ENCODE data around the gene FER. TPM values are rescaled to one million over a fixed set of nuclear protein-coding genes. Genes with fewer than 3 reads are reported as not detected.

Gene FER
- total and polyA plus RNA-seq, 10 of the 15 experiments (the other 5 are each of a cell fraction or from before 2014, with no cell fraction given) = 4.4 to 19.1 (median 9.6) TPM

DNA sequence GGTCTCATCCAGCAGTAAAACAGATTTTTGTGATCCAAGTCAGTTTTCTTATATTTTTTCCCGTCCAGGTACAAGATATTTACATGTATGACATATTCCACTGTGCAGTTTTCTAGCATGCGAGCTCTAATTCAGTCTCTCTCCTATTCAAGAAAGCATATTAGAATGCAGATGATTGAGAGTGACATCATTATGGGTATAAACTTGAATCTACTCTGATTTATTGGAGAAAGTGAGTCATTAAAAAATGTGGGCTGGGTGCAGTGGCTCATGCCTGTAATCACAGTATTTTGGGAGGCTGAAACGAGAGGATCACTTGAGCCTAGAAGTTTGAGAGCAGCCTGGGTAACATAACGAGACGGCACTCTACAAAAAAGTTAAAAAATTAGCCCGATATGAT, 6.2 kb downstream of the FER start:
- intact Hi-C loops (cut with micrococcal nuclease; ENCODE audit: unreplicated experiment) = no loop called here

More for the DNA sequence above, 6.2 kb downstream of the FER start:
- H3K27ac ChIP-seq (ENCODE audit: control insufficient read depth, insufficient read depth) = no peak overlapping the region
- no peak overlapping the region for H3K4me2 ChIP-seq (ENCODE audit: control insufficient read depth, insufficient read depth)
- no peak for DNase-seq (ENCODE audit: low read depth, low spot score)
- H3K36me3 ChIP-seq (ENCODE audit: control insufficient read depth in 2 of 2, insufficient read depth in 2 of 2, low read length in 1 of 2) = no peaks in the 10 kb centered on the region
- BruUV-seq (replicated peaks) = no TSS peak
- TF ChIP-seq MXI1 (IDR thresholded peaks at IDR 0.05; ENCODE audit: low read depth, low read length) = no peak
- TF ChIP-seq, protein P1, sequence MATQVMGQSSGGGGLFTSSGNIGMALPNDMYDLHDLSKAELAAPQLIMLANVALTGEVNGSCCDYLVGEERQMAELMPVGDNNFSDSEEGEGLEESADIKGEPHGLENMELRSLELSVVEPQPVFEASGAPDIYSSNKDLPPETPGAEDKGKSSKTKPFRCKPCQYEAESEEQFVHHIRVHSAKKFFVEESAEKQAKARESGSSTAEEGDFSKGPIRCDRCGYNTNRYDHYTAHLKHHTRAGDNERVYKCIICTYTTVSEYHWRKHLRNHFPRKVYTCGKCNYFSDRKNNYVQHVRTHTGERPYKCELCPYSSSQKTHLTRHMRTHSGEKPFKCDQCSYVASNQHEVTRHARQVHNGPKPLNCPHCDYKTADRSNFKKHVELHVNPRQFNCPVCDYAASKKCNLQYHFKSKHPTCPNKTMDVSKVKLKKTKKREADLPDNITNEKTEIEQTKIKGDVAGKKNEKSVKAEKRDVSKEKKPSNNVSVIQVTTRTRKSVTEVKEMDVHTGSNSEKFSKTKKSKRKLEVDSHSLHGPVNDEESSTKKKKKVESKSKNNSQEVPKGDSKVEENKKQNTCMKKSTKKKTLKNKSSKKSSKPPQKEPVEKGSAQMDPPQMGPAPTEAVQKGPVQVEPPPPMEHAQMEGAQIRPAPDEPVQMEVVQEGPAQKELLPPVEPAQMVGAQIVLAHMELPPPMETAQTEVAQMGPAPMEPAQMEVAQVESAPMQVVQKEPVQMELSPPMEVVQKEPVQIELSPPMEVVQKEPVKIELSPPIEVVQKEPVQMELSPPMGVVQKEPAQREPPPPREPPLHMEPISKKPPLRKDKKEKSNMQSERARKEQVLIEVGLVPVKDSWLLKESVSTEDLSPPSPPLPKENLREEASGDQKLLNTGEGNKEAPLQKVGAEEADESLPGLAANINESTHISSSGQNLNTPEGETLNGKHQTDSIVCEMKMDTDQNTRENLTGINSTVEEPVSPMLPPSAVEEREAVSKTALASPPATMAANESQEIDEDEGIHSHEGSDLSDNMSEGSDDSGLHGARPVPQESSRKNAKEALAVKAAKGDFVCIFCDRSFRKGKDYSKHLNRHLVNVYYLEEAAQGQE (IDR thresholded peaks at IDR 0.05; ENCODE audit: low read depth, low read length) = no peak
- TF ChIP-seq CBFB (IDR thresholded peaks at IDR 0.05; ENCODE audit: low read depth) = no peak
- no peak for TF ChIP-seq TCF12 (IDR thresholded peaks at IDR 0.05; ENCODE audit: low read depth, low read length)
- no peak for TF ChIP-seq SREBF1 (IDR thresholded peaks at IDR 0.05; ENCODE audit: low read length)
- TF ChIP-seq, protein P2, sequence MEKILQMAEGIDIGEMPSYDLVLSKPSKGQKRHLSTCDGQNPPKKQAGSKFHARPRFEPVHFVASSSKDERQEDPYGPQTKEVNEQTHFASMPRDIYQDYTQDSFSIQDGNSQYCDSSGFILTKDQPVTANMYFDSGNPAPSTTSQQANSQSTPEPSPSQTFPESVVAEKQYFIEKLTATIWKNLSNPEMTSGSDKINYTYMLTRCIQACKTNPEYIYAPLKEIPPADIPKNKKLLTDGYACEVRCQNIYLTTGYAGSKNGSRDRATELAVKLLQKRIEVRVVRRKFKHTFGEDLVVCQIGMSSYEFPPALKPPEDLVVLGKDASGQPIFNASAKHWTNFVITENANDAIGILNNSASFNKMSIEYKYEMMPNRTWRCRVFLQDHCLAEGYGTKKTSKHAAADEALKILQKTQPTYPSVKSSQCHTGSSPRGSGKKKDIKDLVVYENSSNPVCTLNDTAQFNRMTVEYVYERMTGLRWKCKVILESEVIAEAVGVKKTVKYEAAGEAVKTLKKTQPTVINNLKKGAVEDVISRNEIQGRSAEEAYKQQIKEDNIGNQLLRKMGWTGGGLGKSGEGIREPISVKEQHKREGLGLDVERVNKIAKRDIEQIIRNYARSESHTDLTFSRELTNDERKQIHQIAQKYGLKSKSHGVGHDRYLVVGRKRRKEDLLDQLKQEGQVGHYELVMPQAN (conservative IDR thresholded peaks at IDR 0.05) = no peak
- TF ChIP-seq RFX5 (IDR thresholded peaks at IDR 0.05; ENCODE audit: low read depth, low read length) = no peak
- TF ChIP-seq, protein P3, sequence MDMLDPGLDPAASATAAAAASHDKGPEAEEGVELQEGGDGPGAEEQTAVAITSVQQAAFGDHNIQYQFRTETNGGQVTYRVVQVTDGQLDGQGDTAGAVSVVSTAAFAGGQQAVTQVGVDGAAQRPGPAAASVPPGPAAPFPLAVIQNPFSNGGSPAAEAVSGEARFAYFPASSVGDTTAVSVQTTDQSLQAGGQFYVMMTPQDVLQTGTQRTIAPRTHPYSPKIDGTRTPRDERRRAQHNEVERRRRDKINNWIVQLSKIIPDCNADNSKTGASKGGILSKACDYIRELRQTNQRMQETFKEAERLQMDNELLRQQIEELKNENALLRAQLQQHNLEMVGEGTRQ (IDR thresholded peaks at IDR 0.05; ENCODE audit: borderline replicate concordance, low read depth, low read length) = no peak
- TF ChIP-seq, protein P4, sequence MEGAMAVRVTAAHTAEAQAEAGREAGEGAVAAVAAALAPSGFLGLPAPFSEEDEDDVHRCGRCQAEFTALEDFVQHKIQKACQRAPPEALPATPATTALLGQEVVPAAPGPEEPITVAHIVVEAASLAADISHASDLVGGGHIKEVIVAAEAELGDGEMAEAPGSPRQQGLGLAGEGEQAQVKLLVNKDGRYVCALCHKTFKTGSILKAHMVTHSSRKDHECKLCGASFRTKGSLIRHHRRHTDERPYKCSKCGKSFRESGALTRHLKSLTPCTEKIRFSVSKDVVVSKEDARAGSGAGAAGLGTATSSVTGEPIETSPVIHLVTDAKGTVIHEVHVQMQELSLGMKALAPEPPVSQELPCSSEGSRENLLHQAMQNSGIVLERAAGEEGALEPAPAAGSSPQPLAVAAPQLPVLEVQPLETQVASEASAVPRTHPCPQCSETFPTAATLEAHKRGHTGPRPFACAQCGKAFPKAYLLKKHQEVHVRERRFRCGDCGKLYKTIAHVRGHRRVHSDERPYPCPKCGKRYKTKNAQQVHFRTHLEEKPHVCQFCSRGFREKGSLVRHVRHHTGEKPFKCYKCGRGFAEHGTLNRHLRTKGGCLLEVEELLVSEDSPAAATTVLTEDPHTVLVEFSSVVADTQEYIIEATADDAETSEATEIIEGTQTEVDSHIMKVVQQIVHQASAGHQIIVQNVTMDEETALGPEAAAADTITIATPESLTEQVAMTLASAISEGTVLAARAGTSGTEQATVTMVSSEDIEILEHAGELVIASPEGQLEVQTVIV (IDR thresholded peaks at IDR 0.05; ENCODE audit: borderline replicate concordance, partially characterized antibody) = no peak
- no peak for TF ChIP-seq PAX8 (IDR thresholded peaks at IDR 0.05)
- TF ChIP-seq CHD1 (IDR thresholded peaks at IDR 0.05; ENCODE audit: low read depth, low read length) = no peak
- TF ChIP-seq ZNF207 (IDR thresholded peaks at IDR 0.05; ENCODE audit: borderline replicate concordance) = no peak
- TF ChIP-seq NR2C1 (IDR thresholded peaks at IDR 0.05) = no peak
- TF ChIP-seq POLR2A (IDR thresholded peaks at IDR 0.05; ENCODE audit: low read depth, low read length) = no peak
- no peaks in the 10 kb centered on the region for H3K4me1 ChIP-seq (ENCODE audit: control insufficient read depth, insufficient read depth, low read length)
- ChIA-PET SMC1A (ENCODE audit: uncharacterized antibody, unreplicated experiment) (interaction anchor here (1.2 to 4.1 kb wide), 6 partner anchors 8 to 69 kb away, joined by 3 to 32 read pairs (median 6); no protein-coding TSS in a partner anchor), RAD21 (ENCODE audit: unreplicated experiment) (interaction anchor here (1.0 to 1.8 kb wide), 3 partner anchors 9 to 27 kb away, joined by 3 to 6 read pairs (median 4); no protein-coding TSS in a partner anchor), POLR2A (interaction anchor here (0.6 to 0.7 kb wide), 3 partner anchors 79 to 672 kb away, joined by 3 to 10 read pairs (median 3); no protein-coding TSS in a partner anchor), CTCF (interaction anchor here (0.7 to 1.6 kb wide), 5 partner anchors 9 to 167 kb away, joined by 3 to 7 read pairs (median 3); no protein-coding TSS in a partner anchor)
- no peak for FAIRE-seq
- 96% methylated on average over 6 of the region's 6 CpGs for WGBS (ENCODE audit: insufficient coverage, insufficient replicate concordance, low lambda C conversion rate, missing lambda C conversion rate)
- H3K9me3 ChIP-seq (replicated peaks; ENCODE audit: control insufficient read depth, insufficient read depth, low read length) = no peaks in the 10 kb centered on the region; the same call in 2 of the 3 replicates
- ATAC-seq = no peak
- H3K9ac ChIP-seq (ENCODE audit: control insufficient read depth, insufficient read depth, low read length) = no peak overlapping the region
- H4K20me1 ChIP-seq (ENCODE audit: control insufficient read depth, insufficient read depth) = no peaks in the 10 kb centered on the region
- in situ Hi-C loops (cut with MboI) = no loop called here
- peaks cover 11% of the 10 kb centered on the region for H3K79me2 ChIP-seq (ENCODE audit: control insufficient read depth, insufficient read depth, low read length)
- no peaks in the 10 kb centered on the region for H3K27me3 ChIP-seq (replicated peaks in 1 of 2; ENCODE audit: control insufficient read depth in 2 of 2, insufficient read depth in 2 of 2, low read length in 1 of 2)
- no peak overlapping the region for H3K4me3 ChIP-seq
- no peak overlapping the region for H2AFZ ChIP-seq (ENCODE audit: control insufficient read depth, low read depth, low read length)
